T-helper 2 cell treated with Interferon-gamma antibody and Interleukin-4, amounts not matched to agents 100 ng/mL and 5 ng/mL, for 36 hours (primary cell): ENCODE measurements around the gene LRP2BP. TPM values are rescaled to one million over a fixed set of nuclear protein-coding genes. Genes with fewer than 3 reads are reported as not detected.
"Not testable (repeated sequence)": the region's sequence is repeated elsewhere in the genome, so short reads cannot be mapped to it uniquely, and the experiment has no call there.

Experiments
- intact Hi-C: fragments of 100-400 bp; cut with micrococcal nuclease; formaldehyde crosslinking; loops from one replicate; pipeline ENCODE4 v1.15.1; 2023
- total RNA-seq: library from RNA; stranded (reverse); gene quantifications from 2 replicates; pipeline ENCODE4 v1.2.3, GENCODE V29; 2022

LRP2BP gene
- total RNA-seq, 1 donor from 2014 or later: 0.59 TPM

DNA sequence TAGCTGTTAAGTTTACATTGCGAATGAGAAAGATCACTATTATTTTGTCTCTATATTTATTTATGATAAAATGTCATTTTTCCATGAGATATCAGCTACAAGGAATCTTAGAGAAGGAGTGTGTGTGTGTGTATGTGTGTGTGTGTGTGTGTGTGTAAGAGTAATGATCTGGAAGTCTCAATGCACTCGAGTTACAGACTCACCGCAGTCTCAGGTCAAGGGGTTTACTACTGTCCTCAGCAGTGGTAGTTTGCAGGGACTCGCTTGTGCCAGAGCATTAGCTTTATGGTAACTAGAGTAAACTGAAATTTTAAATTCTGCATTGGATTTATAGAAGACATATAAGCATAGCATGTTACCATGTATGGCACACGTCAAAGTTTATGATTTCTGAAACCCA is 30.8 kb downstream of the LRP2BP start:
- intact Hi-C loops: no loop called here

DNA sequence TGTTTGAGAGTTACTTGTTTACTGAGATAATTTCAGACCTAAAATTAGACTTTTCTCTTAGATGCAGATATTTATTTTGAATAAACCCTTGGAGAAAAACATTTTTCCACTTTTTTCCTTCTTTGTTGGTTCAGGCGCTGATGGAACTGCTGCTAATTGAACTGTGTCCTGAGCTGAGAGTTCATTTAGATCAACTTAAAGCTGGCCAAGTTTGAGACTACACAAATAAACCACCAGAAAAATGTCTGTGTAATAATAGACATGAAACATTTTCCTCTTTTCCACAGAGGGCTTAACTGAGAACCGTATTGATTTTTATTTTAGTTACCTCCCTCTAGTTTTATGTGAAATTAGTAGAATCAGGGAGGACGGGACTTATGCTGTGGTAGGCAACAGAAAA is 32.5 kb downstream of the LRP2BP start:
- intact Hi-C loops: no loop called here

DNA sequence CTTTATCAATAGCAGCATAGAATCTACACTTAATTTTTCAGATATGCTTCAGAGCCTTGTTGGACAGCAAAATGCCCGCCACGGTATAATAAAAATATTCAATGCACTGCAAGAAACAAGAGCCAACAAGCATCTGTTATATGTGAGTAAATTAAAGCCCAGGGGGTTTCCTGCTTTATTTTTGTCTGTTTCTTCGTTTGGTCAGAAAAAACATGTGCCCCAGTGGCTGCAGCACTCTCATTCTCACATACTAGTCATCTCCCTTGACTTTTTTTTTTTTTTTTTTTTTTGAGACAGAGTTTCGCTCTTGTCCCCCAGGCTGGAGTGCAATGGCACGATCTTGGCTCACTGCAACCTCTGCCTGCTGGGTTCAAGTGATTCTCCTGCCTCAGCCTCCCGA is 33.2 kb downstream of the LRP2BP start:
- intact Hi-C loops: not testable (repeated sequence)

DNA sequence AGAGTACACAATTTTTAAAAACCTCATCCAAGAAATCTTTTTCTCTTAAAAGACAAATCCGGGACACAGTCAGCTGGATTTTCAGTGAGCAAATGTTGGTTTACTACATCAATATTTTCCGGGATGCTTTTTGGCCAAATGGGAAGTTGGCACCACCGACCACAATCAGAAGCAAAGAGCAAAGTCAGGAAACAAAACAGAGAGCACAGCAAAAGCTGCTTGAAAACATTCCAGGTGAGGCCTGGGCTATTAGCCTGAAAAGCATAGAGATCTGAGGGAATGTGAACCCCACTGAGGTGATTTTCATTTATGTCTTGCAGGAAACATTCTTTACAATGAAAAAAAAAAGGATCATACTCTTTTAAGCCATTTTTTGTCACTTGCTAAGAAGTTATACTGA is 33.9 kb downstream of the LRP2BP start:
- intact Hi-C loops: no loop called here

DNA sequence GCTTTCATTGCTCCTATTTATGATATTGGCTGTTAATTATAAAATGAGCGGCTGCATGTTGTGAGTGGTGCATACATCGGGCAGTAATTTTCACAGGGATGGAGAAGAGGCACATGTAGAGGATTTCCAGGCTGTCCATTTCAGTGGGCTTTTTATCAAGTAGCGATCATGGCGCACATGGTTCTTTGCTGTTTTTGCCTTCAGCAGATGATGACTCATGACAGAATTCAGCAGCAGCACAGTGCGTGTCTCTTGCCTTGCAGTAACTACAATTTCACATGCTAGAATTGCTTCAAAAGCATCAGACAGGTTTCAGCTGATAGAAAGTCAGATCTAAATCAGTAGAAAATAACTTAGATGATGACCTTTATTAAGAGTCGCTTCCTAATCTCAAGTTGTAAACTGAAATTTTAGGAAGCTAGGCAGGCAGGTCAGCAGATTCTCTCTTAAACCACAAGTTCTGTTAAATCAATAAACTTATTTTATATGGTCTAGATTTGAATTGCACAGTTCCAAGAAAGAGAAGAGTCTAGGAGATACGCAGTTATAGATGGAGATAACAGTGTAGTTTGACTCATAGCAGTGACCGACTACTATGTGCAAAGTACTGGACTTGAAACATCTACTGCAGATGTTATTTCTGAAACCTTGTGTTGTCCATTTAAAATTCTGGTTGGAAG is 35.8 kb downstream of the LRP2BP start:
- intact Hi-C loops: no loop called here

DNA sequence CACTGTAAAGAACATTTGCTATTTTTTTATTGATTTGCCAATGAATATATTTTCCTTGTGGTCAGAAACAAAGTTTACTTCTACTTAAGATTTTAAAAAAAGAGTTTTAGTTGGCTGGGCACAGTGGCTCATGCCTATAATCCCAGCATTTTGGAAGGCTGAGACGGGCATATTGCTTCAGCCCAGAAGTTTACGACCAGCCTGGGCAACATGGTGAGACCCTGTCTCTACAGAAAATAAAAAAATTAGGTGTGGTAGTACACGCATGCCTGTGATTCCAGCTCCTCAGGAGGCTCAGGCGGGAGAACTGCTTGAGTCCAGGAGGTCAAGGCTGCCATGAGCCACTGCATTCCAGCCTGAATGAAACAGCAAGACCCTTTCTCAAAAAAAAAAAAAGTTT is 36.8 kb downstream of the LRP2BP start:
- intact Hi-C loops: no loop called here

DNA sequence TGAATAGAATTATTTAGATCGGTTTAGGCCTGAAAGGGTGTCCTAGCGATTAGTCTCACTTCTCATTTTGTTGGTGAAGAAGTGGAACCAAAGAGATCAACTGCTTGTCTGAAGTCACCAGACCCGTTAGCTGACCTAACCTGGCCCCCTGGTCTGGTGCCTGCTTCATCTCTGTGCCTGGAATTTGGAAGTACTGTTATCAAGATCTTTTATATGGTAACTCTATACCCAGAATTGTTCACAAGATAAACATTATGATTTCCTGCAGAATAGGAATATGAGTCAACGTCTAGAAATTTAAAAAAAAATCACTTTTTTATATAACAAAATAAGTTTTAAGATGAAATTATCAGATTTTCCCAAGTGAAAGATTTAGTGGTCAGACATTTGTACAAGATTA is 37.2 kb downstream of the LRP2BP start:
- intact Hi-C loops: no loop called here

DNA sequence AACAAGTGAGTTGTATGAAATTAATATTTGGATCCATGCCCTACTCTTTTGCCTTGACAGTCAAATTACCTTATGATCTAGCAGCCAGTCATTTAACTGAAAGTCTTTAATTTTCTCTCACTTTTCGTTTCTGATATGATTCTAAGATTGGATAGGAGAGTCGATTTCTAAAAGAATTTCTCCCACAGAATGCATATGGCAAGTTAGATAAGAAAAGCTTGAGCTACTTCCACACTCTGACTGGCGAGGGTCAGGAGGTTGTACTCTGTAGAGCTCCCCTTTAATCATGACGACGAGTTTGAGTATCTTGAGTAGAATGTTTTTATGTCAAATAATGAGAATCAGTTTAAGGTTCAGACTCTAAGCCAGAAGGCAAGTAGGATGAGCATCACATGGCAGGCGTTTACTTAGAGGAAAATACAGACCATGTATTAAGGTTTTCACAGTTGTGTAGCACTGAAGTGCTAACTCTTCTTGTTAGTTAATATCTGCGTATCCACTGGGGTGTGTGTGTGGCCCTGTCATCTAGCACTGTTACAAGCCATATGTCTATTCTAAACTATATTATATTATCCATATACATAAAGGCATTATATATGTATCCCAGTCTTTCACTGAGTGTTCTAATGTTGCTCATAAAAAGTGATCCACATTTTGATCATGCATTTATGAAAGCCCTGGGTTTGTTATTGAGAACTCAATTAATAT is 37.8 kb downstream of the LRP2BP start:
- intact Hi-C loops: no loop called here

DNA sequence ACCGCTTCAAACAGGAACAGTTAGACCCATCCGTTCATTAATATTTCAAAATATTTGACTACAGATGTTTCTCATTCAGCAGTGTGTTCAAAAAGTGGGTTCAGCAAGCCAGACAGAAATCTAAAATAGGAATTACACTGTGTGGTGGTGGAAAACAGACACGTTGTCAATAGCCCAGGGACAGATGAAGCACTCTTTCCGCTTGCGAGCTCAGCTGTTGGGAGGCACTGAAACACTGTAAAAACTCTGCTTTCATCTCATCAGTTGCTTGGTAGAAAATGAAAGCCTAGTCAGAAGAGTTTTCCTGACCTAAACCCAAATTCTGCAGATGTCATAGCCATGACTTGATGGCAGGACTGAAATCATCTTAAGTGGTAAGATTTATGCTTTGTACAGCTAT is 38.5 kb downstream of the LRP2BP start:
- intact Hi-C loops: no loop called here

DNA sequence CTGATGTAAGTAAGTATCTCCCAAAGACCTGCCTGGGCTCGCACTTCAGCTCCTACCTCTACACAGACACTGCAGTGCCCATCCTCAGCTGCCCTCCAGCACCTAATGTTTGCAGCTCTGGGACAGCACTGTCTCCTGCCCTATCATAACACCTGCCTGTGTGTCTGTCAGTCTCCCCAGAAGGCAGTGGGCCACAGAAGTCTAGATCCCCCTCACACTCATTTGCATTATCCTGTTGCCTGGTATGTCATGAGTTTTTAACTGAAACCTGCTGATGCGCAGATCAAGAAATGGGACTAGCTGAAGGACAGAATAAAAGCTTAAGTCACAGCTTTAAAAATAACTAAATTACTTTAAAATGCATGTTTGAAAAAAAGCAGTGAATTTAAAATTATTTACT is 43.0 kb downstream of the LRP2BP start:
- intact Hi-C loops: no loop called here

DNA sequence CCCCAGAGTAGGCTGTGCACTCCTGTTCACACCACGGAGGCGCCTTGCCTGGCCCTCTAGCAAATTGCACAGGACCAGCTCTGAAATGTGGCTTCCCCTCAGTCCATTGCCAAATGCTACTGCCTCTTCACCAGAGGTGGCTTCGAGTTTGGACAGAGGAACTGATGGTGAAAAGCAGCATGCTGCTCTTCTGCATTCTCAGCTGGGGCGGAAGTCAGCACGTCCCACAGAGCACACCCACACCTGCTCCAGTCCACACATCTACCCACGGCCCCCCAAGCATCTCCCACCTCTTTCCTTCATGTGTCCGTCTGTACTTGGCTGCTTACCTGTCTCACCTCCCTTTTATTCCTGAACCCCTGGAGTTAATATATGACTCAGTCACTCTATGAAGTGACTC is 43.5 kb downstream of the LRP2BP start:
- intact Hi-C loops: no loop called here

DNA sequence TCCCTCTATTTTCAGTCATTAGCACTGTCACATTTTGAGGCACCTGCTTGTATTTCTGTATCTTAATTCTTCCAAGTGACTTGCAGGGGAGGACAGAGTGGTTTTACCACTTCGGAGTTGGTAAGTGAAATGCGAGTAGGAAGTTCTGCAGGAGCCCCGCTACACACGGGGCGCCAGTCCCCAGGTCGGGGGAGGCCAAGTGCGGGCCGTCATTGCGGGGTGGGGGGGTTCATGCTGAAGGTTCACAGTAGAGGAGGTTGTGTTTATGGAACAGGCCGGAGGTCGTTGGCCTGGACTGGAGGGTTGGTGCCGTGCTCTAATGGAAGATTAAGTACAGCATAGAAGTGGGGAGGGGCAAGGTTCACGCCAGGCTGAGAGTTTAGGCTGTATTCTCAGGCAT is 44.0 kb downstream of the LRP2BP start:
- intact Hi-C loops: no loop called here

DNA sequence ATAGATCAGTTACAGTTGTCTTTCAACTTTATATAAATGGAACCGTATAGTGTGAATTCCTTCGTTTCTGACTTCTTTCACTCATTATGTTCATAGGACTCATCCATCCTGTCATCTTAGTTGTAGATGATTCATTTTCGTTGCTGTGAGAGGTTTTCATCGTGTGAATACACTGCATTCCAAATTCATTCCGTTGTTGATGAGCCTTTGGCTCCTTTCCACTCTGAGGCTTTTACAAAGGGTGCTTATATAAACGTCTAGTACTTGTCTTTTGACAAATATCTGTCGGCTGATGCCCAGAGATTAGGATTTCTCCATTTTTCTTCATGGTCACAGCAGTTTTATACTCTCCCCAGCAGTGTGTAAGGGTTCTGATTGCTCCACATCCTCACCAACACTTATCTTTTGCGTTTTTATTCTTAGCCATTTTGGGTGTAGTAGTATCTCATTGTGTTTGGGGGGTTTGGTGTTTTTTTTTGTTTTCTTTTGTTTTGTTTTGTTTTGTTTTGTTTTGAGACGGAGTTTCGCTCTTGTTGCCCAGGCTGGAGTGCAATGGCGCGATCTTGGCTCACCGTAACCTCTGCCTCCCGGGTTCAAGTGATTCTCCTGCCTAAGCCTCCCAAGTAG is 48.6 kb downstream of the LRP2BP start:
- intact Hi-C loops: no loop called here

DNA sequence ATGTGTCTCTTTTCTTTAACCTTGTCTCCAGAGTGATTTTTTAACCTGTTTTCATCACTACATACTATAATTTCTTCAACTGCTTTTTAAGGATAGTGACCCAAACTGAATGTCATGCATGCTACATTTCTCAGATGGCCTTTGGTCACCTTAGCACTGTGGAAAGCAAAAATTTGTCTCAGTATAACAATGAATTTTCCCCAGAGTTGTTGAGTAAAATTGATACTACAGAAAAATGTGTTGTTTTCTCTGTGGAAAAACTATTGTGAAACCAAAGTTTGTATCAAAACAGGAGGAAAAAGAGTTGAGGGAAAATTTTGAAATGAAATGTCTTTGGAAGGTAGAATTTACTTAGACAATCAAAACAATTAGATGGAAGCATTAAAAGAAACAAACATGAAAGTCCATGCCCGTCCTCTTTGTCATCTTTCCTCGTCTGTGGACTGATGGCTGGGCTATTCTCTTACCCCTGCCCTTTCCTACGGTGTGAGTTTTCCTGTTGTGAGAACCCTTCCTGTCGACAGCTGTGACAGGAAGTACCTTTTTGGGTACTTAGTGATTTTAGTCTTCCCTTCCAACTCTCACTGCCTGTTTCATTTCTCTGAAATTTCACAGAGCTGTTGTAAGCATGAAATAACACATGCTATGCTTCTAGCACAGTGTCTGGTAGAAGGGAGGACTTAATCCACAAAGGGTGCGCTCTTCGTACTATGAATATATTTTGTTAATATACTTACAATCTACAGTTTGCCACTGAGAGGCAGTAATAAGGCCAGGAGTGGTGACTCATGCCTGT is 50.8 kb downstream of the LRP2BP start:
- intact Hi-C loops: loop anchor here (2.0 kb wide), 1 partner anchor 50 kb away; the partner anchor contains the start of gene LRP2BP

DNA sequence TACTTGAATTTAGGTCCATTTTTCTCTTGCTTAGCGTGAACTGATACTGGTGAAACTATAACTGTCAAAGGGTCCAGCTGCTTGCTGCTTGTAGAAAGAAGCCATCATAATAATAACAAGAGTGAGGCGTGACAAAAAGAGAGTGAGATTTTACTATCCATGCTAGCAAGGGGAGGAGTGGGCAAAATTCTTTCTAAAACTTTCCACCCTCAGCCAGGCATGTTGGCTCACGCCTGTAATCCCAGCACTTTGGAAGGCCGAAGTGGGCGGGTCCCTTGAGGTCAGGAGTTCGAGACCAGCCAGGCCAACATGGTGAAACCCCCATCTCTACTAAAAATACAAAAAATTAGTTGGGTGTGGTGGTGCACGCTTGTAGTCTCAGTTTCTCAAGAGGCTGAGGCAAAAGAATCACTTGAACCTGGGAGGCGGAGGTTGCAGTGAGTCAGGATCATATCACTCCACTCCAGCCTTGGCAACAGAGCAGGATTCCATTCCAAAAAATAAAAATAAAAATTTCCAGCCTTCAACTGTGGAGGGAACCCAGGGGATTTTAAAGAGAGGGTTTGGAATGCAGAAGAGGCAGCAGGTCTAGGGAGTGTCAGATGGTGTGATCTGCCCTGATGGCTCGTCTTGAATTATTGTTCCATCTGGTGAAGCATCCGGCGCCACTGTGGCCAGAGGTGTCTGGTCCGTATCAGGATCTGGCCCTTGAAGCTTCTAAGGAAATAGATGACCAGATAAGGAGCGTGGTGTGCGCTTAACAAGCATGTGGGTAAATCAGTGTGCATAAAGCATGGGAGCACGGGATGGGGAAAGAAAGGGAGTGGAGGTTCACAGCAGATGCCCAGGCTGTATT is 51.8 kb downstream of the LRP2BP start:
- intact Hi-C loops: loop anchor here (2.0 kb wide), 1 partner anchor 51 kb away; the partner anchor contains the start of gene LRP2BP

DNA sequence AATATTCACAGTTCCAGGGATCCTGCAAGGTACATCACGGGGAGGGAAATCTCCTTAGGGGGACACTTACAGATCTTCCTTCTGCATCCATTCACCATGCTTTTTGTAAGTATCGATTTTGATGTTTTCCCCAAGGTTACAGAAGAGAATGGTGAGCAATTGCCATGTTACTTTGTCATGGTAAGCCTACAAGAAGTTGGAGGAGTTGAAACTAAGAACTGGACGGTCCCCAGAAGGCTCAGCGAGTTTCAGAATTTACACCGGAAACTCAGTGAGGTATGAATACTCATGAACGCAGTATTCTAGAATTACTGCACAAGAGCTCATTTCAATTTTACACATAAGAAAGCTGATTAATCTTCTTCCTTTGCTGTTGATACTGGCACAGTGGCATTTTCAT is 53.9 kb downstream of the LRP2BP start:
- intact Hi-C loops: no loop called here

DNA sequence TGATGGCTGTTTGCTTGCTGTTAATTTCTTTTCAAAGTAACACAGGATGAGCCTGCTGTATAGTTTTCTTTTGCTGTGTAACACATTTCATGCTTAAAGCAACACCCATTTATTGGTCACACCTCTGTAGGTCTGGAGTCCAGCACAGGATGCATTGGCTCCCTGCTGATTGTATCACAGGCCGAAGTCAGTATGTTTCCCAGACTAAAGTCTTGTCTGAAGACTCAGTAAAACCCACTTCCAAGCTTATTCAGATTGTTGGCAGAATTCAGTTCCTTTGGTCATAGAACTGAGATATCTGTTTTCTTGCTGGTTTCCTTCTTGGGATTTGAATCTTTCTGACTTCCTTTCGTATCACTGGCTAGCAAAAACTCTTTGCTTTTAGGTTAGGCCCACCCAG is 54.3 kb downstream of the LRP2BP start:
- intact Hi-C loops: no loop called here

DNA sequence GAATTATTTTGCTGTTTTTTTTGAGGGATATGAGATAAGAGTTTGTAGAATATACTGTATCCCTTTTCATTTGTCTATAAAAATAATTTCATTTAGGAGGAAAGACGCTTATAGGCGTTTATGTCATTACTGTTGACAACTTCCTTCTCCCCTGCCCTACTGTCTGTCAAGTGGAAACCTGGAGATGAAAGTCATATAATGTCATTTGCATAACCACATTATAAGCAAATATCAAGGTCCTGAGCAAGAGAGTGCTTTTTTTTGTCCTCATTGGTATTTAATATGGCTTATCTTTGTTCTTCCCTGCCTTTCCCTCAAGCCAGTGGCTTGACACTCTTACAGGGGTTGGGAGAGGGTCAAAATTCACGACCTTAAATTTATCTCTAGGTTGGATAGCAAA is 55.8 kb downstream of the LRP2BP start:
- intact Hi-C loops: no loop called here

DNA sequence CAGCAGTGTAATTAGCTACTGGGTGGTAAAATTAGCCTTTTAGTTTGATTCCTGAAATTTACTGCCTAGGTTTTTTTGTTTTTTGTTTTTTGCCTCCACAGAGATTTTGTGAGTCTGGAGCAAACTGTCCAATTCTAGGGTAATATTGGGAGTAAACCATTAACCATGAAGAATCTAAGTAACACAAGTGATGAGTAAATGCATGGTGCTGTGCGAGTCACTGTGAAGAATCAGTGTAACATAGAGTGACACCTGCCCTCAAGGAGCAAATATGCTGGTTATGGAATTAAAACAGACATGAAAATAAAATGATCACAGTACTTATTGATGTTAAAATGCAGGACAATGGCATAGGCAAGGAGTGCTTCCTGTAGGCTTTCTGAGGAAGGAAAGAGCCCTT is 60.1 kb downstream of the LRP2BP start:
- intact Hi-C loops: no loop called here

DNA sequence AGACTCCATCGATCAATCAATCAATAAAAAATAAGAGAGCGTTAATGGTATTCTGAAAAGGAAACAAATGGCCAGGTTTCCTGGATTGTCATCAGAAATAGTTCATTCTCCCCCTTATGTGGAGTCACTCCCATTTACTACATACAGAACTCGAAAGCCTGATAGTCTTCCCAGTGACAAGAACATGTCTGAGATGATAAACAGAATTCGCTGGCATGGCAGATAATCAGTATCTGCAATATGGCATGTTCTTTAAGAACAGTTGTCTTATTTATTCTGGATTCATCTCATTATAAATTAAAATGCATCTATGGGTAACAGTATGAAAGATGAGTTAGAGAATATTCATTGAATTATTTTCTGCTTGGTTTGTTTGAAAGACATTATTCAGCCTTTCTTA is 61.4 kb downstream of the LRP2BP start:
- intact Hi-C loops: no loop called here
